Thymus (tissue), 14 donors: Measurements from ENCODE around the gene RABGAP1L. TPM values are rescaled to one million over a fixed set of nuclear protein-coding genes. Genes with fewer than 3 reads are reported as not detected.
"Not testable (repeated sequence)": the region's sequence is repeated elsewhere in the genome, so short reads cannot be mapped to it uniquely, and the experiment has no call there.

Source experiments
- DNase-seq, 9 donors: peaks; one replicate each; pipeline ENCODE4 v3.0.0-alpha.2; 2013; ENCODE audit warnings: low spot score in 9 of 9, low read depth in 6 of 9, missing footprints in 1 of 9
- H3K27ac ChIP-seq, 2 donors: one replicate each; pipeline ENCODE4 v1.5.1; 2013; ENCODE audit warnings: control low read depth in 1 of 2, low read depth in 1 of 2, low read length in 1 of 2, mild to moderate bottlenecking in 1 of 2, moderate library complexity in 1 of 2
- H3K27me3 ChIP-seq, 2 donors: one replicate each; pipeline ENCODE4 v1.5.1; 2013; ENCODE audit warnings: low read length in 1 of 2; ENCODE audit not compliant: control insufficient read depth in 2 of 2, insufficient read depth in 1 of 2
- H3K36me3 ChIP-seq, 2 donors: one replicate each; pipeline ENCODE4 v1.5.1; 2013; ENCODE audit warnings: low read length in 1 of 2, mild to moderate bottlenecking in 1 of 2, moderate library complexity in 1 of 2; ENCODE audit not compliant: control insufficient read depth in 2 of 2, insufficient read depth in 2 of 2
- H3K4me1 ChIP-seq, 2 donors: one replicate each; pipeline ENCODE4 v1.5.1; 2013; ENCODE audit warnings: low read length in 2 of 2; ENCODE audit not compliant: control insufficient read depth in 2 of 2, insufficient read depth in 2 of 2
- H3K4me3 ChIP-seq, 2 donors: one replicate each; pipeline ENCODE4 v1.5.1; 2013; ENCODE audit warnings: low read length in 2 of 2, control low read depth in 1 of 2, mild to moderate bottlenecking in 1 of 2
- H3K9me3 ChIP-seq, 2 donors: one replicate each; pipeline ENCODE4 v1.5.1; 2013; ENCODE audit warnings: low read length in 1 of 2, mild to moderate bottlenecking in 1 of 2; ENCODE audit not compliant: control insufficient read depth in 2 of 2, insufficient read depth in 1 of 2
- WGBS: extraction: QIAGEN DNeasy Blood & Tissue Kit; methylation state at CpG from one replicate; pipeline ENCODE4 v1.1.7; 2013; 5-methylcytosine and 5-hydroxymethylcytosine counted together
- long read RNA-seq, 10 donors: transcript quantifications; one replicate each; lab custom pipeline, GENCODE V29; 2026
- polyA plus RNA-seq: library from polyadenylated mRNA; stranded (reverse); fragments of 200-250 nt; gene quantifications from one replicate; pipeline ENCODE4 v1.2.3, GENCODE V29; 2013
- total RNA-seq: library from RNA; stranded (reverse); fragments of 120-200 nt; gene quantifications from one replicate; pipeline ENCODE4 v1.2.4, GENCODE V29; 2013
- donor health status: healthy.

Gene RABGAP1L
- total RNA-seq (37.4 TPM), polyA plus RNA-seq (30.6 TPM)
- long read RNA-seq, donor 1: 0 reads
- long read RNA-seq, donor 2, partial matches to known transcripts: 5 of 5 reads
- long read RNA-seq, donor 2, other reads (novel, unspliced or antisense): 0 of 5 reads
- long read RNA-seq, donor 3, partial matches to known transcripts: 6 of 7 reads
- long read RNA-seq, donor 3, other reads (novel, unspliced or antisense): 0 of 7 reads
- long read RNA-seq, donor 4: 0 reads
- long read RNA-seq, donor 5, partial matches to known transcripts: 0 of 1 reads
- long read RNA-seq, donor 5, other reads (novel, unspliced or antisense): 0 of 1 reads
- long read RNA-seq, donor 6, partial matches to known transcripts: 0 of 1 reads
- long read RNA-seq, donor 6, other reads (novel, unspliced or antisense): 0 of 1 reads
- long read RNA-seq, donor 7, partial matches to known transcripts: 0 of 3 reads
- long read RNA-seq, donor 7, other reads (novel, unspliced or antisense): 0 of 3 reads
- long read RNA-seq, donor 8: 0 reads
- long read RNA-seq, donor 9, partial matches to known transcripts: 0 of 1 reads
- long read RNA-seq, donor 9, other reads (novel, unspliced or antisense): 0 of 1 reads
- long read RNA-seq, donor 10: 0 reads

DNA sequence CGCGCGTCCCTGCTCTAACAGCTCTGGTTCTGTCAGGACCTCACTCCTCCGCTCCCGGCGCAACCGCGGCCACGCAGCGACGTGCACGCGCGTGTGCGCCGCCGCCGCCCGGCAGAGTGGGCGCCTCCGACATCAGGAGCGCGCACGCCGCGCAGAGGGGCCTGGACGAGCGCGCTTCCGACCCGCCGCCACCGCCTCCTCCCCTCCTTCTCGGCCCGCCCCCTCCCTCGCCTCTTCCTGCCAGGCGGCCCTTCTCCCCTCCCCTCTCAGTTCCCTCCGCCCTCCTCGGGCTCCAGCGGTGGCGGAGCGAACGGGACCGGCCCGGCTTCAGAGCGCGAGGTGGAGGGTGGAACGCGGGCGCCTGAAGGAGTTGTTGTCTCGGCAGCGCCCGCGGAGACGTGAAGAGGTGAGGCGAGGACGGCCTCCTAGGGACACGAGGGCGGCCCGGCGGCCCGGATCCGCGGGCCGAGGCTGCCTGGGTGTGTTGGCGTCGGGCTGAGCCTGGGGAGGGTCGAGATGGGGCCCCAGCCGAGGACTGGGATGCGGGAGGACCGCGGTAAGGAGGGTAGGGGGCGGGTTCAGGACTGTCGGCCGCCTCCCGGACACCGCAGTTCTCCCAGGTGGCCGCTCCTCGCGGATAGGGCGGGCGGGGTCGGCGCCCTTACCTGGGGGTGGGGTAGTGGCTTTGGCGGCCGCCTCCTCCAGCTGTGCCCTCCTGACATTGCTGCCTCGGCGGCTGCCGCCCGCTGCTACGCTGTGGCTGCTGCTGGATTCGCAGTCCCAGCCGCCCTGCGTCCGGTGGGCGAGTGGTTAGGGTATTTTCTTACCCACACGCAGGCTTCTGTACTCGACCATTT, at the start of gene RABGAP1L:
RABGAP1L (plus strand) TSS at position 269 of the 857 bp plus-strand sequence.
- H3K27me3 ChIP-seq: no peaks in the 10 kb centered on the region
- DNase-seq: peak; percentile 69 to 96 (median 93)
- H3K27ac ChIP-seq: peak within 1 kb of the TSS; percentile 90 to 97
- H3K9me3 ChIP-seq: no peaks in the 10 kb centered on the region
- no peaks in the 10 kb centered on the region for H3K36me3 ChIP-seq
- H3K4me1 ChIP-seq: peaks cover 10 to 12% of the 10 kb centered on the region in 2 donors
- WGBS: under 1% methylated on average over 98 of the region's 98 CpGs
- H3K4me3 ChIP-seq: peak within 1 kb of the TSS; percentile 90 to 96

DNA sequence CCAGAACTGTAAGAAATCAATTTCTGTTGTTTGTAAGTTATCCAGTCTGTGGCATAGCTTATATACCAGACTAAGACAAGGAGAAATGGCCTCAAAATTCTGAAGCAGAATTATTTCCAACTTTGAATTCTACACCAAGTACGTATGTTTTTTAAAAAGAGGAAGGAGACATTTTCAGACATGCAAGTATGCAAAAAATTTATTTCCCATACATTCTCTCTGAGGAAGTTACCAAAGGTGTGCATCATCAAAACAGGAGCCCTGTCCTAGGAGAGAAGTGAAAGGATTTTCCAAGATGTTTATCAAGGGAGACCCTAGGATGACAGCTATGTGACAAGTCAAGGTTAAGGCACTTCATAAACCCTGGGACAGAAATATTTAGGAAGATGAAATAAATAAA, 49.3 kb upstream of the RABGAP1L start:
- no peaks in the 10 kb centered on the region for H3K4me1 ChIP-seq
- no peaks in the 10 kb centered on the region for H3K36me3 ChIP-seq
- no peak overlapping the region for H3K4me3 ChIP-seq
- H3K27me3 ChIP-seq: no peaks in the 10 kb centered on the region
- WGBS: 34% methylated on average over 1 of the region's 1 CpG
- no peak overlapping the region for H3K27ac ChIP-seq
- no peaks in the 10 kb centered on the region for H3K9me3 ChIP-seq
- no peak for DNase-seq

DNA sequence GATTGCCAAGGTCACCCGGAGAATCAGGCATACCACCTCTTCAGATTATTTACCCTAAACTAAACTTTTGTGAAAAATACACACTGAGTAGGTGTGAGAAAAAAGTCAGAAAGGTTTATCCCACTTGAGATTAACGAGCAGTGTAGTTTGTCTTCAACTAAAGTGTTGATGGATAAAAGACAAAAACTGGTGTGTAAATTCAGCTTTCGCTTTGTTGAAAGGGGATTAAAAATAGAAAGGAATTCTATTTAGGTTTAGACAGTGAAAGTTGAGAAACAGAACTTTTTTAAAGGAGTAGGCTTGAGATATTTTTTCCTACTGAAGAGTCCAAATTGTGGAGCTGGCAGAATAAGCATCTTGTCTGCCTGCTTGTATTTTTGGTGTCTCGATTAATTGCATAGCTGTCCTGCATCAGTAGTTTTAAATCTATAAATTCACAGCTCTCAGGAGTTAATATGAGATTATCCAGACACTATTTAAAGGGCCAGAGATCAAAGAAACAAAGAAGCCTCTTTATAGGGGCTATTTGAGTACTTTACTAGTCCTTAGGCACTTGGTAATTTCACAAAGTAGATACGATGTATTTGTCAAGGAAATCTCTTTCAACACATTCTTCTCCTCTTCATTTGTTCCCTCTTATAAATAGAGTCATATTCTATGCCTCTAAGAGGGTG, 46.7 kb upstream of the RABGAP1L start:
- H3K9me3 ChIP-seq: no peaks in the 10 kb centered on the region
- no peaks in the 10 kb centered on the region for H3K36me3 ChIP-seq
- H3K4me3 ChIP-seq: no peak overlapping the region
- H3K4me1 ChIP-seq: no peaks in the 10 kb centered on the region
- no peaks in the 10 kb centered on the region for H3K27me3 ChIP-seq
- no peak for DNase-seq
- H3K27ac ChIP-seq: no peak overlapping the region
- 90% methylated on average over 5 of the region's 5 CpGs for WGBS

DNA sequence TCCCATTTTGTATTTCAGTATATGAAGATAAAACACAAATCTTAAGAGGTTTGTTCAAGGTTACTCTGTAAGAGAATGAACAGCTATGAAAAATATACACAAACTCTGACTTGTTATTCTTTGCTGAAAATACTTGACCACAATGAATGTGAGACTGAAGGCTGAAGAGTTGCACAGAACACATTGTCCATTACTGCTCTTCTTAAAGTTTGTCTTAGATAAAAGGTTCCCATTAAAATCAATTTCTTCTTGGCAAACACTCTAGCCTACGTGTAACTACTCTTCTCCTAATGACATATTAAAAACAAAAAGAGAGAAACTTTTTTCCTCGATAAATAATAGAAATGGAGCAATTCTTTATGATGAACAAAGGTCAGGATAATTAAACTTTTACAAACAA, 45.2 kb upstream of the RABGAP1L start:
- no peak overlapping the region for H3K27ac ChIP-seq
- no peaks in the 10 kb centered on the region for H3K36me3 ChIP-seq
- H3K9me3 ChIP-seq: no peaks in the 10 kb centered on the region
- 98% methylated on average over 2 of the region's 2 CpGs for WGBS
- no peaks in the 10 kb centered on the region for H3K27me3 ChIP-seq
- no peak for DNase-seq
- no peak overlapping the region for H3K4me3 ChIP-seq
- H3K4me1 ChIP-seq: no peaks in the 10 kb centered on the region

DNA sequence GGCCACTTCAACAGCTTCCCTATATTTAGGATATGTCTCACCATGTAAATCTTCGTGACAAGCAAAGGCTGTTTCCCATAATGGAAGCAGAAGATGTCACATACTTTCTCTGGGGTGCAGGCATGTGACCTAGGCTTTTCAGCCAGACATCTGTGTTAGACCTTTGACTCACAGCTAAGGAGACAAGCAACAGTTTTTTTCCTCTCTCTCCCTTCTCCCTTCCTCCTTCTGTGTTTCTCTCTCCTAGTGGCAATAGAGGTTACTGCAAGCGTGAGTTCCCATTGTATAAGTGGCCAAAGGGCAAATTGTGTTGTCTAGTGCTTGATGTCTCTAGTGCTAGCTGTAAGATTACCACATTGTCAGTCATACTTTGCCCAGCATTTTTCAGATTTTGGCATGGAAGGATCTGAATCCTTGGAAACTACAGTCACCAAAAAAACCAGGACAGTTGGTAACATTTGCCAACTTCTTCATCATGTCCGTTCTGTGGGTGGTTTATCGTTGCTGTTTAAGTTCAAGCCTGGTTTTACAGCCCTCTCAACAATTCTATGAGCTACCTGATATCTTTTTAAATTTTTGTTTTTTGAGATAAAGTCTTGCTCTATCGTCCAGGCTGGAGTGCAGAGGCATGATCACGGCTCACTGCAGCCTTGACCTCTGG, 44.4 kb upstream of the RABGAP1L start:
- Histone ChIP-seq H3K9me3 (no peaks in the 10 kb centered on the region), H3K36me3 (no peaks in the 10 kb centered on the region), H3K27ac (no peak overlapping the region), H3K4me1 (no peaks in the 10 kb centered on the region), H3K27me3 (no peaks in the 10 kb centered on the region), H3K4me3 (no peak overlapping the region)
- WGBS: 92% methylated on average over 6 of the region's 6 CpGs
- peak; percentile 8 to 63 (median 18) for DNase-seq

DNA sequence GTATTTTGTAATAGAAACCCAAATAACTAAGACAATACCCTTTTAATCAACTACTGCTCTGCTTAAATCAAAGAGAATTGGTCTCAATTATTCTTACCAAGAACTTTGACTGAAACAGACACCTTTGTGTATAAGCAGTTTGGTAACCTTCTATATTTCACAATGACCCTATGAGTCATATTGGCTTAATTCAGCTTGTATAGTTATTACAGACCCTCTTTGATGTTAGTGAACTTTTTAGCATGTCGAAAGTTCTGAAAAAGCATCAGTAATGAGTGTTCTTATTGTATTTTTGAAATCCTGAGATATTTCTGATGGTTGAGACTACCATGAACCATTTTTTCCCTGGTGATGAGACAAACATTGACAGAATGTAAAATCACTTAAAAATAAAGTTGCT, 43.3 kb upstream of the RABGAP1L start:
- Histone ChIP-seq H3K4me1 (no peaks in the 10 kb centered on the region), H3K4me3 (no peak overlapping the region), H3K36me3 (no peaks in the 10 kb centered on the region), H3K27ac (no peak overlapping the region), H3K27me3 (no peaks in the 10 kb centered on the region), H3K9me3 (no peaks in the 10 kb centered on the region)
- DNase-seq: no peak
- WGBS: 94% methylated on average over 1 of the region's 1 CpG

DNA sequence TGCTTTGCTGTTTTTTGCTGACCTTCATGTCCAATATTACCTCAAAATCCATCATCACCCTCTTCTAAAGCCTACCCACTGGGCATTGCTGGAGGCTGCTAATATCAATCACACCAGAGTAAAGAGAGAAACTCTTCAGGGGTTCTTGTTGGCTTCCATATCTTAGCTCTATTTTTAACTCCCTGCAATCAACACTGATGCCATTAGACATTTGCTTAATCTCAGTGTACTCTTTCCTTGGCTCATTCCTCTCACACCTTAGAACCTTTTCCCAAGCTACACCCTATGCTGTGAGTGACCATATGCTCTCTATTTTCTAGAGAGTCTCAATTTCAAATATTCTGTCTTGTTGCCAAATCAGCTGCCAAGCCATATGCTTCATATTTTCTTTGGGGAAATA, 40.6 kb upstream of the RABGAP1L start:
- Histone ChIP-seq H3K27ac (no peak overlapping the region), H3K4me3 (no peak overlapping the region), H3K36me3 (no peaks in the 10 kb centered on the region), H3K27me3 (no peaks in the 10 kb centered on the region), H3K9me3 (no peaks in the 10 kb centered on the region), H3K4me1 (no peaks in the 10 kb centered on the region)
- no peak for DNase-seq

DNA sequence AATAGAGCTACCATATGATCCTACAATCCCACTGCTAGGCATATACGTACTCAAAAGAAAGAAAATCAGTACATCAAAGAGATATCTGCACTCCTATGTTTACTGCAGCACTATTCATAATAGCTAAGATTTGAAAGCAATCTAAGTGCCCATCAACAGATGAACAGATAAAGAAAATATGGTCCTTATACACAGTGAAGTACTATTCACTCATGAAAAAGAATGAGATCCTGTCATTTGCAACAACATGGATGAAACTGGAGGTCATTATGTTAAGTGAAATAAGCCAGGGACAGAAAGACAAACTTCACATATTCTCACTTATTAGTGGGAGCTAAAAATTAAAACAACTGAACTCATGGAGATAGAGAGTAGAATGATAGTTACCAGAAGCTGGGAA, 37.0 kb upstream of the RABGAP1L start:
- not testable (repeated sequence) for H3K27me3 ChIP-seq, H3K9me3 ChIP-seq, H3K36me3 ChIP-seq, H3K4me3 ChIP-seq, H3K27ac ChIP-seq, H3K4me1 ChIP-seq, DNase-seq
- WGBS: 96% methylated on average over 1 of the region's 1 CpG
